Small intestine (tissue), 7 donors: ENCODE data around the gene PYROXD2. TPM values are rescaled to one million over a fixed set of nuclear protein-coding genes. Genes with fewer than 3 reads are reported as not detected.

Experiments used
- DNase-seq, 2 donors: peaks; one replicate each; pipeline versions ENCODE4 v3.0.0 to v3.0.0-alpha.2; 2013
- FAIRE-seq: peaks from 2 replicates; lab custom pipeline; 2012; peaks lifted over from hg19 to GRCh38; lab: Jason Lieb, UNC
- H3K27ac ChIP-seq, 3 donors: one replicate each; pipeline ENCODE4 v1.5.1; 2013; ENCODE audit warnings: low read length in 2 of 3, mild to moderate bottlenecking in 2 of 3, control low read depth in 1 of 3, inconsistent platforms in 1 of 3, low read depth in 1 of 3, moderate library complexity in 1 of 3
- H3K27me3 ChIP-seq, 3 donors: one replicate each; pipeline ENCODE4 v1.6.1; 2013; ENCODE audit warnings: low read length in 3 of 3, inconsistent platforms in 1 of 3; ENCODE audit not compliant: control insufficient read depth in 3 of 3, insufficient read depth in 3 of 3
- H3K36me3 ChIP-seq, 3 donors: one replicate each; pipeline ENCODE4 v1.6.1; 2013; ENCODE audit warnings: low read length in 3 of 3, inconsistent platforms in 1 of 3, low read depth in 1 of 3, mild to moderate bottlenecking in 1 of 3, moderate library complexity in 1 of 3; ENCODE audit not compliant: control insufficient read depth in 3 of 3, insufficient read depth in 2 of 3
- H3K4me1 ChIP-seq, 3 donors: one replicate each; pipeline ENCODE4 v1.6.1; 2013; ENCODE audit warnings: low read length in 2 of 3, inconsistent platforms in 1 of 3, low read depth in 1 of 3, mild to moderate bottlenecking in 1 of 3, moderate library complexity in 1 of 3; ENCODE audit not compliant: control insufficient read depth in 3 of 3, insufficient read depth in 2 of 3
- H3K4me3 ChIP-seq, 3 donors: one replicate each; pipeline ENCODE4 v1.5.1; 2013; ENCODE audit warnings: low read length in 3 of 3, control low read depth in 1 of 3, inconsistent platforms in 1 of 3, low read depth in 1 of 3, mild to moderate bottlenecking in 1 of 3, moderate library complexity in 1 of 3
- H3K9me3 ChIP-seq, 2 donors: one replicate each; pipeline ENCODE4 v1.6.1; 2013; ENCODE audit warnings: low read depth in 1 of 2, low read length in 1 of 2; ENCODE audit not compliant: control insufficient read depth in 2 of 2, insufficient read depth in 1 of 2
- WGBS, 3 donors: extraction: QIAGEN DNeasy Blood & Tissue Kit; methylation state at CpG; one replicate each; pipeline ENCODE4 v1.1.7; 2013; 5-methylcytosine and 5-hydroxymethylcytosine counted together
- polyA plus RNA-seq, 4 donors: library from polyadenylated mRNA; stranded (reverse) in 3 of 4; unstranded in 1 of 4; fragments of 200-250 nt in 3 of 4; fragments of 120-200 nt in 1 of 4; gene quantifications; one replicate each; pipeline versions ENCODE4 v1.2.1 to v1.2.3, GENCODE V29; 2013
- donor health status: healthy with polysubstance abuse.
- donor health status: control.
- donor health status: control.
- donor health status: Bipolar disorder and iron deficiency.
- donor health status: healthy.

The PYROXD2 gene
- polyA plus RNA-seq, 4 donors = 2.7 to 12.2 (median 5.9) TPM

- Histone ChIP-seq H3K9me3 (peaks cover 0 to 8% of the 10 kb centered on the region in 2 donors), H3K4me3 (no peak overlapping the region), H3K27me3 (peaks cover 0 to 1% (median 0%) of the 10 kb centered on the region in 3 donors), H3K4me1 (no peaks in the 10 kb centered on the region), H3K36me3 (peaks cover 0 to 5% (median 0%) of the 10 kb centered on the region in 3 donors), H3K27ac (no peak overlapping the region)
- 70 to 100% (median 79%) methylated on average over 1 of the region's 1 CpG for WGBS, 3 donors
- DNase-seq (no peak), FAIRE-seq (no peak)
These were observed 38.5 kb downstream of the PYROXD2 start for GRCh38 chr10:98376485-98376884.

GRCh38 chr10:98374217-98374985, 40.6 kb downstream of the PYROXD2 start:
- H3K4me3 ChIP-seq = no peak overlapping the region
- 42 to 49% (median 44%) methylated on average over 8 of the region's 8 CpGs for WGBS, 3 donors
- no peak overlapping the region for H3K27ac ChIP-seq
- DNase-seq (no peak), FAIRE-seq (no peak)
- peaks cover 0 to 2% (median 0%) of the 10 kb centered on the region in 3 donors for H3K36me3 ChIP-seq
- no peaks in the 10 kb centered on the region for H3K4me1 ChIP-seq
- peaks cover 0 to 4% (median 3%) of the 10 kb centered on the region in 3 donors for H3K27me3 ChIP-seq
- H3K9me3 ChIP-seq = peaks cover 0 to 8% of the 10 kb centered on the region in 2 donors

DNA sequence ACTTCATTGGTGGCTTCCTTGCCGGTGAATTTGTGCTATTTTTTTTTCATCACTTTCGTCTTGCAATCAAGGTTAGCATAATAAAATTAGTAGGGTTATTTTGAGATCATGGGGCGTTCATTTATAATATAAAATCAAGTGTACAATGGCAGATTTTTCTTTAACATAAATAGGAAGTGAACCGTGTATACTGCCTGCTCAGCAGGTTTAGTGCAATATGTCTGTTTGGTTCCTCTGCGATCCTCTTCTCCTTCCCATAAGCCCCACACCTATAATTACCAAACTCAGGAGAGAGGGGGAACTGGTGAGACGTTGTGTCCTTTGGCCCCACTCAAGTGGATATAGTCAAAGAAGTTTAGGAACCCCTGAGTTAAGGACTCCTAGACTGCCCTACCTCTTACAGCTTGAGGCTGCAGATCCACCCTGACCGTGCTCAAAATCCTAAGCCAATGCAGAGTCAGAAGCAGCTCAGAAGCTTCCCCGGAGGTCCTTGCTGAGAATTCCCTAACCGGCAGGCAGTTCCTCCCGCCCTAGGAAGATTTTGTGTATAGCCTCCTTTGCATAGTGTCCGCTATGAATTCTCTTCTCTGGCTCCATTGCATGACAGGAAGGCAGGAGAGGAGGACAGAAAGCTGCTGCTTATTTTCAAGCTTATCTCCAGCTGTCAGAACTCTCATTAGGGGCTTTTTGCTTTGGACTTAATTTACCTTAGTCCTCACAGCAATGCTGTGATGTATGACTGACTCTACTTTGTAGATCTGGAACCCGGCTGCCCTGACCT, 41.5 kb downstream of the PYROXD2 start:
- Histone ChIP-seq H3K4me1 (no peaks in the 10 kb centered on the region), H3K27ac (no peak overlapping the region), H3K27me3 (peaks cover 0 to 4% (median 3%) of the 10 kb centered on the region in 3 donors), H3K4me3 (no peak overlapping the region), H3K36me3 (peaks cover 0 to 2% (median 0%) of the 10 kb centered on the region in 3 donors), H3K9me3 (peaks cover 0 to 8% of the 10 kb centered on the region in 2 donors)
- WGBS, 3 donors = 68 to 74% (median 69%) methylated on average over 12 of the region's 12 CpGs
- DNase-seq (no peak), FAIRE-seq (no peak)

GRCh38 chr10:98370831-98371820, 43.9 kb downstream of the PYROXD2 start:
- DNase-seq (no peak), FAIRE-seq (no peak)
- Histone ChIP-seq H3K36me3 (no peaks in the 10 kb centered on the region), H3K4me1 (no peaks in the 10 kb centered on the region), H3K4me3 (no peak overlapping the region), H3K27me3 (peaks cover 0 to 4% (median 3%) of the 10 kb centered on the region in 3 donors), H3K27ac (no peak overlapping the region), H3K9me3 (no peaks in the 10 kb centered on the region)
- 61 to 70% (median 67%) methylated on average over 14 of the region's 14 CpGs for WGBS, 3 donors

DNA sequence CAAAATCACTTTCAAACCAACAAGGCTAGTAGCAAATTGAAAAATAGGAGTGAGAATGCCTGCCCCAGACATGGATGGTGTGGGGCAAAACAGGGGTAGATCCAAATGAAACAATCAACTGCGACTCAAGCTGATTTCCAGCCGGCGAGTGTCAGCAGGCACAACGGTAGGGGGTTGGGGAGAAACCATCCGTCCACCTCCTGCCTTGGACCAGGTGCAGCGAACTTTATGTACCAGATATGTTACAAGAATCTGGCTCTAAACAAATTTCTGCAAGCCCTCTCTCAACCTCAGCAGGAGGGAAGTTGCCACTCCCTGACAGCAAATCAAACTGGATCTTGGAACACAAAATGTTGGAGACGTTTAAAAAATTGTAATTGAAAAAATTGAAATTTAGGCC, 45.2 kb downstream of the PYROXD2 start:
- Histone ChIP-seq H3K27me3 (peaks cover 0 to 4% (median 3%) of the 10 kb centered on the region in 3 donors), H3K27ac (no peak overlapping the region), H3K9me3 (no peaks in the 10 kb centered on the region), H3K4me3 (no peak overlapping the region), H3K36me3 (no peaks in the 10 kb centered on the region), H3K4me1 (no peaks in the 10 kb centered on the region)
- 78 to 79% (median 79%) methylated on average over 7 of the region's 7 CpGs for WGBS, 3 donors
- no peak for DNase-seq
- no peak for FAIRE-seq

- H3K27me3 ChIP-seq = peaks cover 0 to 4% (median 3%) of the 10 kb centered on the region in 3 donors
These were observed 46.3 kb downstream of the PYROXD2 start for GRCh38 chr10:98368644-98369043.

DNA sequence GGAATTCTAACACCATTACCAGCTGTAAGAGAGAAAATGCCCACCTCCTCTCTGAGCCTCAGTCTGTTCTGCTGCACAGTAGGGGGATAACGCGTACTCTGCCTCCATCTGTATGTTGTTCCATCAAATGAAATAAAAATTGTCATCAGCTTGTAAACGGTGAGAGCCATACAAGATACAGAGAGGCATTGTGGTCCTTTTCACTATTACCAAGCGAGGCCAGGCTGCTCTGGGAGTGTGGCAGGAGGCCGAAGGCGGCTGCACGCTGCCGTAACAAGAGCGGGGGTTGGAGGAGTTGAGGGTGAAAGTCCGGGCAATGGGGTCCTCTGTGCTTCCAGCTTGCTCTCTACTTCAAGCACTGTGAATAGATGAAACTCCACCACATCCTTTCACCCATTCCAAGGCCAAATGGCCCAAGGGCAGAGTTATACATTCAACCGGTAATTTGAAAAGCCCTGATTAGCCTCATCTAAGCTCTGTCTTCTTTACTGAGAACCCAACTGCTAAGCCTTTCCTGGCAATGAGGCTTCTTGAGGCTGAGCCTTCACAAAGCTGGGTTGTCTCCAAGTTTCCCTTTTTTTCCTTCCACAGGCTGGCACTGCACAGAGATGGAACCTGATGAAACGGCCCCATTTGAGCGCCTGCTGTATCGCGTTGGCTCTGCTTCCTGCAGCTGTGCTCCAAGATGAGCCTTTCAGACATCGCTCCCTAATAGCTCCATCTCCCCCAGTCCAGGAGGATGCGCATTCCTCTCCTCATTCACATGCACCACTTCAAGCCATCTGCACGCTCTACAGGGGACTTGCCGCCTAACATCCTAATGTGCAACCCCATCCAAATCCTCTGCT, 47.2 kb downstream of the PYROXD2 start:
- no peak for FAIRE-seq
- H3K9me3 ChIP-seq = no peaks in the 10 kb centered on the region
- no peak for DNase-seq
- H3K4me3 ChIP-seq = no peak overlapping the region
- H3K36me3 ChIP-seq = no peaks in the 10 kb centered on the region
- WGBS, 3 donors = 85 to 88% (median 87%) methylated on average over 19 of the region's 19 CpGs
- peaks cover 0 to 4% (median 3%) of the 10 kb centered on the region in 3 donors for H3K27me3 ChIP-seq
- H3K4me1 ChIP-seq = no peaks in the 10 kb centered on the region
- no peak overlapping the region for H3K27ac ChIP-seq

More at GRCh38 chr10:98368644-98369043, 46.3 kb downstream of the PYROXD2 start:
- DNase-seq (no peak), FAIRE-seq (no peak)
- H3K4me3 ChIP-seq = no peak overlapping the region
- H3K36me3 ChIP-seq = no peaks in the 10 kb centered on the region
- H3K9me3 ChIP-seq = no peaks in the 10 kb centered on the region
- no peaks in the 10 kb centered on the region for H3K4me1 ChIP-seq
- no peak overlapping the region for H3K27ac ChIP-seq
- 84 to 85% (median 84%) methylated on average over 2 of the region's 2 CpGs for WGBS, 3 donors
